ENCODE results near the gene ZC2HC1B. TPM values are rescaled to one million over a fixed set of nuclear protein-coding genes. Genes with fewer than 3 reads are reported as not detected.
A peak's percentile ranks its signal among the peaks of the same experiment; 100 is the strongest.

ZC2HC1B gene
- polyA plus RNA-seq, 6 donors from 2014 or later: not detected

DNA sequence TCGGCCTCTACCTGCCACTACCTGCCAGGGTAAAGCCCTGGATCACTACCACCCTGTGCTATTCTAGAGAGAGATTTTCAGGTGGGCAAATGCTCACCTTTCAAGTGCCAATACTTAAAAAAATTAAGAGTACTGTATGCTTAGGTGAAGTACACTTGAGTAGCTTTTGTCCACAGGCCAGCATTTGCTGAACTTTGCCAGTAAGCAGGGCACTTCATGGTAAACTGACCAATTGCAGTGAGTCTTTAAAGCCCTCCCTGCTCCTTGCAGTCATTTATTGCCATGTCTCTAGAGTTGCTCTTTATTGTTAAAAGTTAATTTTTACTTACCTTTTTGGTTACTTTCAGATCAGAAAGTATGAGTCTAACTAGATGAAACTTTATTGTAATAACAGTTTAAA, 85.3 kb downstream of the ZC2HC1B start:
- Mint-ChIP-seq H3K4me1 (no peaks in the 10 kb centered on the region), H3K9me3 (peaks cover 0 to 4% (median 0%) of the 10 kb centered on the region in 7 donors)

DNA sequence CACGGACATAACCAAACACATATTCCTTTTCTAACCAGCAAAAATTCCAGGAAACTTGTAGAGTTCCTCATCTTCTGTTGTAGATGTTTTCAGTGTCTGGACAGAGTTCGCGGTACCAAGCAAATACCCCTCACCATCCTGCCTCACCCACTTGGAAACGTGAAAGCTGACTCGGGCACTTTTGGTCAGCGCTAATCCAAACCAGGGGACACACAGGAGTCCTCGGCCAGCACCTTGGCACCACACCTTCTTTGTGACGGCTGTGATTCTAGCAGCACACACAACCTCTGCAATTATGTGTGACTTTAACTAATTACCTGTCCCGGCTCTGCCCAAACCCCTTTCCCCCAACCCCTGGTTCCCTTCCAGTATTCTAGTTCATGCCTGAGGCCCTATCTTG, 85.7 kb downstream of the ZC2HC1B start:
- Mint-ChIP-seq H3K4me1 (no peaks in the 10 kb centered on the region), H3K27me3 (no peaks in the 10 kb centered on the region), H3K4me3 (no peak overlapping the region), H3K9me3 (peaks cover 0 to 4% (median 0%) of the 10 kb centered on the region in 7 donors), H3K36me3 (peaks cover 27% of the 10 kb centered on the region in 2 donors), H3K27ac (no peak overlapping the region)
- DNase-seq (no peak), ATAC-seq (ENCODE audit: low read depth in 2 of 2) (no peak)

More for the DNA sequence above, 85.3 kb downstream of the ZC2HC1B start:
- peaks cover 27% of the 10 kb centered on the region in 2 donors for H3K36me3 Mint-ChIP-seq
- no peak overlapping the region for H3K27ac Mint-ChIP-seq
- ATAC-seq (ENCODE audit: low read depth in 2 of 2) (no peak), DNase-seq (no peak)
- no peaks in the 10 kb centered on the region for H3K27me3 Mint-ChIP-seq
- no peak overlapping the region for H3K4me3 Mint-ChIP-seq

DNA sequence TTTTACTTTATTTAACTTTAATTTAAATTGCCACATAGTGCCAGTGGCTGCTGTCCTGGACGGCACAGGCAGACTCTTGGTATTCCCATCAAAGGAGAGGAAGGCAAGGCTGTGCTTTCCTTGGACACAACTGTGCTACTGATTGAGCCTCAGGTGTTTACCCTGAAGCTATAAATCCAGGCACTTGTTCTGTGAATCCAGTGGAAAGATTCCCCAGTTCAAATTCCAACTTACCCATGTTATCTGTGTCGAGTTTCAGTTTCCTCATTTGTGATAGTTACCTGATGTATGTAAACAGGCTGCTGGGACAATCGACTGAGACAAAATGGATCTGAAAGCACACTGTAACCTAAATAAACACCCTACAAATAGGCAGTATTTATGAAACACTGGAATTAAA, 86.6 kb downstream of the ZC2HC1B start:
- ATAC-seq (ENCODE audit: low read depth in 2 of 2) (no peak), DNase-seq (no peak)
- no peaks in the 10 kb centered on the region for H3K4me1 Mint-ChIP-seq
- peaks cover 24 to 27% of the 10 kb centered on the region in 2 donors for H3K36me3 Mint-ChIP-seq
- no peak overlapping the region for H3K4me3 Mint-ChIP-seq
- no peaks in the 10 kb centered on the region for H3K27me3 Mint-ChIP-seq
- H3K9me3 Mint-ChIP-seq: peaks cover 0 to 4% (median 0%) of the 10 kb centered on the region in 7 donors
- H3K27ac Mint-ChIP-seq: no peak overlapping the region

DNA sequence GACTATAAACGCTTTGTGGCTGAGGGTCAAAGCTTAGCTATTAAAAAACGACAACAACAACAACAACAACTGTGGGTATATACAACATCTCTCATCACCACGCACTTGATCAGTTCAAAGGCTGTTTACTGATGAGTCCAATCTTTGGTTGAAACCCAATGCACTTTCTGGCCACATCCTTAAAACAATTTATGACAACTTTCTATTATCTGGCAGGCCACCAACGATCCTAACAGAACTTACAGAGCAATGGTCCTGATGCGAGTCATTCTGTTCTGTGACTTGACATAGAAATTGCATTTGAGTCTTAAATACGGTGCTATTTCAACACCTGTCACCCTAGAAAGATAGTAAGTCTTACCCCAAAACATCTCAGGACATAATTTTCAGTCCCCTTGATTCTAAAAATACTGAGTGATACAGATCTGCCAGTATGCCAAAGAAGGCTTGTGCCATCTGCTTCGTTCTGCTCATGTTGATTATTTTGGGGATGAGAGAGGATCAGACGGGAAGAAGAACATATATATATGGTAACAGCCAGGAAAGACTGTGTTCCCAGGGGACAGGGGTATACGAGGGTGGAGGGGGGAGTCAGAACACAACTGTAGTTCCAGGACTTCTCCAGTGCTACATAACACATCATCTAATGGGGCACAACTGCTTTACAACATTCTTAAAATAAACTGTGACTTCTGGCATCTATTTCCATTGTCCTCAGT, 87.9 kb downstream of the ZC2HC1B start:
- peaks cover 19 to 22% of the 10 kb centered on the region in 2 donors for H3K36me3 Mint-ChIP-seq
- no peaks in the 10 kb centered on the region for H3K4me1 Mint-ChIP-seq
- ATAC-seq (ENCODE audit: low read depth in 2 of 2) (no peak), DNase-seq (no peak)
- no peaks in the 10 kb centered on the region for H3K27me3 Mint-ChIP-seq
- H3K4me3 Mint-ChIP-seq: no peak overlapping the region
- H3K27ac Mint-ChIP-seq: peak overlapping the region in 2 of 6 donors; percentile 0 to 9
- peaks cover 0 to 2% (median 0%) of the 10 kb centered on the region in 7 donors for H3K9me3 Mint-ChIP-seq

DNA sequence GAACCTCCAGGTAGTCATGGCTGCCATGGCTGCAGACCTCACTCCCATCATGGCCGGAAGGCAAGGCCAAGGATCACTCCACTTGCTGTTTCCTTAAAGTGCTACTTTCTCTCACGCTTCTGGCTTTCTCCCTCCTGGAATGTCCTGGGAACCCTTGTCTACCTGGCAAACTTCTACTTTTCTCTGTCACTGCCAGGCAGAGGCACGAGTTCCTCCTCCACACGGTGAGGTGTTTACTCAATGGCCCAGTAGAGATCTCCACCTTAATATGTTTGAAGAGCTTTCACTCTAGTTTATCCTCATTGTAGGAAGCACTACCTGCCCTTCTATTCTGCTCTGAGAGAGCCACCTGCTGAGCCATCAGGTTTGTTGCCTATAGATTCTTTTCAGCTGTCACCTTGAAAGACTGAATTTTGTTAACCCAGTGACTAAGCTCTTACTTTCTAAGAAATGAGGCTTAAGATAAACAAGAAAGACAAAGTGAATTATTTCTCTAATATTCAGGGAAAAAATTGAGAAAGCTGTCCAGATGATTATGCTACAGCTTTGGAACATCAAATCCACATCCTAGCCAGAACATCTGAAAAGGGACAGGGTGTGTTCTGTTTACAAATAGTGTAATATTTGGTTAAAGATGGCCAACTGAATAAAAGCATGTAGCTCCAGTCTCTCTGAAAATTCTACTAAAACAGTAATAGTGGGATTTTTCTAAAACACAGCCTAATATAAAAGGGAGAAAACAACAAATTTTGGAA, 88.8 kb downstream of the ZC2HC1B start:
- Mint-ChIP-seq H3K27ac (peak overlapping the region in 1 of 6 donors; percentile 28), H3K9me3 (no peaks in the 10 kb centered on the region), H3K27me3 (no peaks in the 10 kb centered on the region), H3K4me1 (no peaks in the 10 kb centered on the region), H3K36me3 (peaks cover 13 to 15% of the 10 kb centered on the region in 2 donors), H3K4me3 (no peak overlapping the region)
- no peak for DNase-seq
- no peak for ATAC-seq (ENCODE audit: low read depth in 2 of 2)

DNA sequence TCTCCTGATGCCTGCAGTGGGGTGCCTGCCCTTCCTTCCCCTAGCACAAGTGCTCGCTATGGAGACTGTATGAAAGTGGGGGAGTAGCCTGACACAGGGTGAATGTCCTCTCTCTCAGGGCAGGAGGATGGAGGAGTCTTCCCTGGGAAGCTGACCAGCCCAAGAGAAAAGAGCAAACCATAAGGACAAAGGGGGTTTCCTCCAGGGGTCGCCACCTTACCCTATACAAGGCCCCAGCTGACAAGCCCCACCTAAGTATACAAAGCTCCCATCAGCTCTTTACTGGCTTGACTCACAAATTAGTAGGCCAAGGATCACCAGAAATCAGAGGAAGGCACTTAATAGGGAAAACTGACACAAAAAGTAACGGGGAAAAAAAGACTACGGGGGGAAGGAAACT, 89.6 kb downstream of the ZC2HC1B start:
- H3K27me3 Mint-ChIP-seq: no peaks in the 10 kb centered on the region
- no peak overlapping the region for H3K4me3 Mint-ChIP-seq
- DNase-seq: no peak
- peaks cover 5 to 12% of the 10 kb centered on the region in 2 donors for H3K36me3 Mint-ChIP-seq
- no peaks in the 10 kb centered on the region for H3K4me1 Mint-ChIP-seq
- no peaks in the 10 kb centered on the region for H3K9me3 Mint-ChIP-seq
- no peak for ATAC-seq (ENCODE audit: low read depth in 2 of 2)
- no peak overlapping the region for H3K27ac Mint-ChIP-seq

DNA sequence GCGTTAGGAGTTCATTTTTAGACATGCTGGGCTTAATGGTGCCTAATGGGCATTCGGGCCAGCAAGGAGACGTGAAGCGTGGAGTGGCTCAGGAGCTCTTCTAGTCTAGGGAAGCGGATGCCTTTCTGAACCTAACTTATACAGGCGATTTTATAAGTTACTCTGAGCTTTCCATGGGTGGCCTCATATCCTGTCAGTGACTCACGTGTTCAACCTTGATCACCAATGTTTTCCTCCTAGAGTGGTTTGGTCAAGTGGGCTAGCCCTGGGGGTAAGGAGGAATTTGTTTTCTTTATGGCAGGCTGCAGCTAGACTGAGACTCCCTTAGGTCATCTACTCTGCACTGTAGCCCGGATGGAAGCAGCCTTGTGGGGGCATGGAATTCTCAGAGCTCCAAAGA, 91.7 kb downstream of the ZC2HC1B start:
- Mint-ChIP-seq H3K4me3 (no peak overlapping the region), H3K27me3 (no peaks in the 10 kb centered on the region), H3K27ac (no peak overlapping the region), H3K4me1 (no peaks in the 10 kb centered on the region), H3K36me3 (peaks cover 0 to 14% of the 10 kb centered on the region in 2 donors), H3K9me3 (no peaks in the 10 kb centered on the region)
- ATAC-seq (ENCODE audit: low read depth in 2 of 2) (no peak), DNase-seq (no peak)

DNA sequence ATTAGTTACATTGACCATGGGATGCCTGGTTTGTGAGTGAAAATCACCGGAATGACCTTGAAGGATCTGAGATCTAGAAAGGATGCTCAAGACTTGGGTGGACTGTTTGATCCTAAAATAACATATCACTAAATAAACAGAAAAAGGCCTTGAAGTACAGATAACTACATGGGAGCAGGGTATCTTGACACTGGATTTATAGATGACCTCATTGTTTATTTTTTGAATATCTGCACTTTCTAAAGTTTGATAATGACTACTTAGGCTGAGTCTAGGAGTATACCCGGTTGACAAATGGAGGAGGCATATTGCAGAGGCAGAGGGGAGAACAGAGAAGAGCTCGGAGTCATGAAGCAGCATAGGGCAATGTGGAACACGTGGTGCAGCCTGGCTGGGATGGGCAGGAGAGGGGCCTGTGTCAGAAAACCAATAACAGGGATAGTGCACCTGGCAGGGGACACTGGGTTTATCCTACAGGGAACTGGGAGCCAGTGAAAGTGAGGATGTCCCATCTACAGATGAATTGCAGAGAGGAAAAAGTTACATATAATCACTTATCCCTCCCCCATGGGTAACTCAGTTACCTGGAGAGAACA, 93.5 kb downstream of the ZC2HC1B start:
- H3K4me3 Mint-ChIP-seq: no peak overlapping the region
- no peak for ATAC-seq (ENCODE audit: low read depth in 2 of 2)
- no peaks in the 10 kb centered on the region for H3K4me1 Mint-ChIP-seq
- H3K27me3 Mint-ChIP-seq: no peaks in the 10 kb centered on the region
- DNase-seq: no peak
- H3K36me3 Mint-ChIP-seq: peaks cover 0 to 14% of the 10 kb centered on the region in 2 donors
- H3K9me3 Mint-ChIP-seq: no peaks in the 10 kb centered on the region
- peak overlapping the region in 1 of 6 donors; percentile 61 for H3K27ac Mint-ChIP-seq

DNA sequence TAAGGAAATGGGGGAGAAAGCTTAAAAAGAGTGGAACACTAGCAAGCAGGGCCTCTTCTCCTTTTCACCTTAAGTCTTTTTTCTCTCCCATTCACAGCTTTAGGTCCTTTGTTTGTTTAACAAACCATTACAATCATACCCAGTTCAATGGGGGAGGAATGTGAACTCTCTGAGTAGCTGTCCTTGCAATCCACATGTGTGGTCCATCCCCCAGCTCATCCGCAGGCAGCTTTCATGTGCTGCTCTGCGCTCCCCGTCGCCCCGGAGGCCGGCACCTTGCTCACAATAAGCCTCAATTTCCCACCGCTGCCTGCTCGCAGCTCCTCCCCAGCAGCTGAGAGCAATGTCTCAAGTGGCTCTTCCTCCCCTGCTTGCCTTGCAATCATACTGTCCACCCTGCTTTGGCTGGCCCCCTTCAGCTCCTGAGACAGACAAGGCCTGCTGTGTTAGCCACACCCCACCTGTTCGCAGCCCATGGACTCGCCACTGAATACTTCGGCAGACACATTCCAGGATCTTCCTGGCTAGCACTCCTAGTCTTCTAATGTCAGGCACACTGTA, 94.6 kb downstream of the ZC2HC1B start:
- ATAC-seq (ENCODE audit: low read depth in 2 of 2) (no peak), DNase-seq (no peak)
- Mint-ChIP-seq H3K36me3 (peaks cover 0 to 14% of the 10 kb centered on the region in 2 donors), H3K27ac (no peak overlapping the region), H3K4me1 (no peaks in the 10 kb centered on the region), H3K27me3 (no peaks in the 10 kb centered on the region), H3K4me3 (no peak overlapping the region), H3K9me3 (no peaks in the 10 kb centered on the region)

DNA sequence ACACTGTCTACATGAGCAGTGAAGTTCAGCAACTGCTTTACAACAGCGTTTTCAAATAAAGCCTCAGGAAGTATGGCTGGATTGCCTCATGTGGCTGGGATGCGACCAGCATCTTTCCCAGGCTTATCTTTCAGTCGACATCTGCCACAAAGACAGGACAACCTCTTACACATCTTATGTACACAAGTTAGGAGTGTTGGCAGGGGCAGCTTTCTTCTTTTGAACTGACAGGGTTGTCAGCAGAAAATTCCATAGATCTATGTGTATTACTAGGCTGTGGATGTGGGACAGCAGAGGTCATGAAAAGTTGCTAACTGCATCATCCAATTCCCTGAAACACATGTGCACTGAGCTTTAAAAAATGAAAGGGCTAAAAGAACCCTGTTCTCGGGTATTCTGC, 95.7 kb downstream of the ZC2HC1B start:
- no peaks in the 10 kb centered on the region for H3K9me3 Mint-ChIP-seq
- H3K27me3 Mint-ChIP-seq: no peaks in the 10 kb centered on the region
- no peak for DNase-seq
- H3K36me3 Mint-ChIP-seq: peaks cover 6 to 19% of the 10 kb centered on the region in 2 donors
- peak overlapping the region in 1 of 6 donors; percentile 77 for H3K27ac Mint-ChIP-seq
- ATAC-seq (ENCODE audit: low read depth in 2 of 2): no peak
- no peaks in the 10 kb centered on the region for H3K4me1 Mint-ChIP-seq
- no peak overlapping the region for H3K4me3 Mint-ChIP-seq

DNA sequence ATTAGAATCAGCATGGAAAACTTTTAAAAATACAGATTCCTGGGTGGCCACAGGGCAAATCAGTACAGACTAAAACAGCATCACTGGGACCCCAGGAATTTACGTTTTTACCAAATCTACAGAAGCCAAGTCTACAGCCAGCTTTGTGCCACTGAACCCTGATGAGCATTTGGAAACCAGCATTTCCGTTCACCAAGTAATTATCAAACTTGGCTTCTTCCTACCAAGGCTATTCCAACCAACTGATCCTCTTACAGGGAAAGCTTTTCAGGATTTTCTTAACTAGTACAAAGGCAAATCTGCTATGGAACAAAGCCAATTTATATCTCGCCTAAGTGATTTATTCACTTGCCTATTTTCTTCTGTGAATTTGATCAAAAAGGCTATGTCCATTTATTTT, 96.8 kb downstream of the ZC2HC1B start:
- no peaks in the 10 kb centered on the region for H3K4me1 Mint-ChIP-seq
- no peaks in the 10 kb centered on the region for H3K9me3 Mint-ChIP-seq
- no peak overlapping the region for H3K4me3 Mint-ChIP-seq
- no peak for ATAC-seq (ENCODE audit: low read depth in 2 of 2)
- H3K27me3 Mint-ChIP-seq: no peaks in the 10 kb centered on the region
- no peak for DNase-seq
- H3K36me3 Mint-ChIP-seq: peaks cover 12 to 30% of the 10 kb centered on the region in 2 donors
- H3K27ac Mint-ChIP-seq: no peak overlapping the region

DNA sequence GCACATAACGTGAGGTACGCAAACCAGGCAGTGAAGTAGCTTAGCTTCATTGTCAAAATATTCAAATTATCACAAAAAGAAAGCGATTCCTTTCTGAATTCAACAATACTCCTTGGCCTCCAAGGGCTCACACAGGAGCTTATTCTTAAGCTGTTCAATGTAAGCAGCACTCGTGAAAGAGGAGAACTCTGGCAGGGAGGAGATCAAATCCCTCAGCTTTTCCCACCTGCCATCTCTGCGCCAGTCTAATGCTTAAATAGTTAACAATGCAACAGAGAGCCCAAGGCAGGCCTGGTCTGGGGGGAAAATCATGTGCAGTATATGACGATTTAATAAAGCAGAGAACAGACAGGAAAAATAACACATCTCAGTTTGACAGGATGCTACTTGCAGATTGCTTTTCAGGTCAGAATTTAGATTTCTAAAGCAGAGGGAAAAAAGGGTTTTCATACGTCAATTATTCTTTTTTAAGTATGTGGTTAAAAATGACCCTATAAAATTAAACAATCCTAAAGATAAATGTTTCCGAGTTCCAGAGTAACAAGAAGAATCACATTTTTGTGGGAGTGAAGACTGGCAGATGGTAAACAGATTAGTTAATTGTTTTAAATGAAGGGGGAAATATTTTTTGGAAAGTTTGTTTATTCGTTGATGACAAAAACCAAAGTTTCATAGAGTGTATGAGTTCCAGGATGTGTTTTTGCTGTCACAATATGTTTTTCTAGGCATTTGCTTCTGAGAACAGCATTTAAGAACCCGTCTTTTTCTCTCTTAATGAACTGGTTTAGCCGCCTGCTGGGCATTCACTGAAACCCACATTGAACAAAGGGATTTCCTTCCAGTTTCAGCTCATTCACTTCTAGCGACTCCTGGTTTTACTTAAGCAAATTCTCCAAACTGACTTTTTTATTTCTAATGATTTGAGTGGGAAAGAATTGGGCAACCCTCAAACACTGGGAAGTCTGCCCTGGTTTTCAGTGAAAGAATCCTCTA, 97.9 kb downstream of the ZC2HC1B start:
- Mint-ChIP-seq H3K27ac (no peak overlapping the region), H3K4me3 (no peak overlapping the region)
- ATAC-seq (ENCODE audit: low read depth in 2 of 2): no peak

More for the DNA sequence above, 97.9 kb downstream of the ZC2HC1B start:
- Mint-ChIP-seq H3K9me3 (no peaks in the 10 kb centered on the region), H3K4me1 (no peaks in the 10 kb centered on the region), H3K27me3 (no peaks in the 10 kb centered on the region), H3K36me3 (peaks cover 12 to 31% of the 10 kb centered on the region in 2 donors)
- DNase-seq: no peak

Data from naive B cell (primary cell).